ENCODE results near the gene TDRD12. TPM values are rescaled to one million over a fixed set of nuclear protein-coding genes. Genes with fewer than 3 reads are reported as not detected.

Gene TDRD12, protein sequence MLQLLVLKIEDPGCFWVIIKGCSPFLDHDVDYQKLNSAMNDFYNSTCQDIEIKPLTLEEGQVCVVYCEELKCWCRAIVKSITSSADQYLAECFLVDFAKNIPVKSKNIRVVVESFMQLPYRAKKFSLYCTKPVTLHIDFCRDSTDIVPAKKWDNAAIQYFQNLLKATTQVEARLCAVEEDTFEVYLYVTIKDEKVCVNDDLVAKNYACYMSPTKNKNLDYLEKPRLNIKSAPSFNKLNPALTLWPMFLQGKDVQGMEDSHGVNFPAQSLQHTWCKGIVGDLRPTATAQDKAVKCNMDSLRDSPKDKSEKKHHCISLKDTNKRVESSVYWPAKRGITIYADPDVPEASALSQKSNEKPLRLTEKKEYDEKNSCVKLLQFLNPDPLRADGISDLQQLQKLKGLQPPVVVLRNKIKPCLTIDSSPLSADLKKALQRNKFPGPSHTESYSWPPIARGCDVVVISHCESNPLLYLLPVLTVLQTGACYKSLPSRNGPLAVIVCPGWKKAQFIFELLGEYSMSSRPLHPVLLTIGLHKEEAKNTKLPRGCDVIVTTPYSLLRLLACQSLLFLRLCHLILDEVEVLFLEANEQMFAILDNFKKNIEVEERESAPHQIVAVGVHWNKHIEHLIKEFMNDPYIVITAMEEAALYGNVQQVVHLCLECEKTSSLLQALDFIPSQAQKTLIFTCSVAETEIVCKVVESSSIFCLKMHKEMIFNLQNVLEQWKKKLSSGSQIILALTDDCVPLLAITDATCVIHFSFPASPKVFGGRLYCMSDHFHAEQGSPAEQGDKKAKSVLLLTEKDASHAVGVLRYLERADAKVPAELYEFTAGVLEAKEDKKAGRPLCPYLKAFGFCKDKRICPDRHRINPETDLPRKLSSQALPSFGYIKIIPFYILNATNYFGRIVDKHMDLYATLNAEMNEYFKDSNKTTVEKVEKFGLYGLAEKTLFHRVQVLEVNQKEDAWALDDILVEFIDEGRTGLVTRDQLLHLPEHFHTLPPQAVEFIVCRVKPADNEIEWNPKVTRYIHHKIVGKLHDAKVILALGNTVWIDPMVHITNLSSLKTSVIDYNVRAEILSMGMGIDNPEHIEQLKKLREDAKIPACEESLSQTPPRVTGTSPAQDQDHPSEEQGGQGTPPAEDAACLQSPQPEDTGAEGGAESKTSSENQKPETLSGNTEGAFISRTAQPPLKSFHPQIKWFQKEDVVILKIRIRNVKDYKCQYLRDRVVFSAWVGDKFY (N-terminal part only)
- under 1 TPM; 0.05 to 0.74 (median 0.68) TPM for total RNA-seq

GRCh38 chr19:32719611-32720059, at the start of gene TDRD12:
Gene TDRD12 (plus strand): TSS chr19:32719767. CDS start chr19:32720073, 306 bp downstream.
- Mint-ChIP-seq H3K4me3 (no peak within 1 kb of the TSS), H3K36me3 (ENCODE audit: insufficient read depth) (peaks cover 5% of the 10 kb centered on the region), H3K4me1 (ENCODE audit: low read depth) (no peaks in the 10 kb centered on the region), H3K27me3 (ENCODE audit: low read depth) (no peaks in the 10 kb centered on the region), H3K9me3 (no peaks in the 10 kb centered on the region)
- DNase-seq = no peak
- no peak for ATAC-seq

GRCh38 chr19:32671883-32672593, 47.5 kb upstream of the TDRD12 start:
- Mint-ChIP-seq H3K27me3 (ENCODE audit: low read depth) (peaks cover 2% of the 10 kb centered on the region), H3K4me1 (ENCODE audit: low read depth) (peaks cover 39% of the 10 kb centered on the region), H3K9me3 (no peaks in the 10 kb centered on the region), H3K36me3 (ENCODE audit: insufficient read depth) (peaks cover 4% of the 10 kb centered on the region), H3K4me3 (no peak overlapping the region)
- ATAC-seq (no peak), DNase-seq (no peak)

DNA sequence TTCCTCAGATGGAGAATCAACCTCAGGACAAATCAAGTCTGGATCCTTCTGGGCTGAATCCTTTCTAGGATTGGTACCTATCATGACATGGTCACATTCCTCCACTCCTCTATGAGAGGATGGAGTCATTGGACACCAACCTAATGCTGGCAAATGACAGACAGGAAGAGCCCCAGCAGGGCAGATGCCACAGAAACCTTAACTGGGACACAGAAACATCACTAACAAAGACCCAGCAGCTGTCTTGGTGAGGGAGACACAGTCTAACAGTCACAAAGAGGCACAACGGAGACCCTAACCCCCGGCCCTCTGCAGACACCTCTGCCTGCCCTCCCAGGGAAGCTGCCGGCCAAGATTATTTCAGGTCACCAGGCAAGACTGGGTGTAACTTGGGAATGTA, 46.7 kb upstream of the TDRD12 start:
- H3K36me3 Mint-ChIP-seq (ENCODE audit: insufficient read depth) = peaks cover 4% of the 10 kb centered on the region
- no peak for ATAC-seq
- peaks cover 10% of the 10 kb centered on the region for H3K27me3 Mint-ChIP-seq (ENCODE audit: low read depth)
- H3K4me3 Mint-ChIP-seq = peak overlapping the region; percentile 31
- DNase-seq = no peak
- H3K4me1 Mint-ChIP-seq (ENCODE audit: low read depth) = peaks cover 39% of the 10 kb centered on the region
- H3K9me3 Mint-ChIP-seq = no peaks in the 10 kb centered on the region

DNA sequence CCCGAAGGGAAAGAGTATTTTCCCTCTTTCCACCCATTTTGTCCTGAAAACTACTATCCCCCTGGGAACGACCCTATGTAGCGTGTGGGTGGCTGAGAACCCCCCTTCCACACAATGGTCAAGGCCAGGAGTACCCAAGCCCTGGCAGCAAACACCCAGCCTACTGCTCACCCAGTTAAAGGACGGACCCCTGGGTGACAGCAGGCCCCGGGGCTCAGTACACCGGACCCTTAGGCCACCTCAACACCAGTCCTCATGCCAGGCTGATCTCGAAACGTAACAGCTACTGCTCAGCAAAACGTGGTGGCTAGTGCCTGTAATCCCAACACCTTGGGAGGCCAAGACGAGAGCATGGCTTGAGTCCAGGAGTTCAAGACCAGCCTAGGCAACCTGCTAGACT, 46.0 kb upstream of the TDRD12 start:
- H3K4me1 Mint-ChIP-seq (ENCODE audit: low read depth) = peaks cover 39% of the 10 kb centered on the region
- ATAC-seq = no peak
- H3K4me3 Mint-ChIP-seq = peak overlapping the region; percentile 95
- H3K36me3 Mint-ChIP-seq (ENCODE audit: insufficient read depth) = peaks cover 4% of the 10 kb centered on the region
- no peak for DNase-seq
- peaks cover 12% of the 10 kb centered on the region for H3K27me3 Mint-ChIP-seq (ENCODE audit: low read depth)
- H3K9me3 Mint-ChIP-seq = no peaks in the 10 kb centered on the region

DNA sequence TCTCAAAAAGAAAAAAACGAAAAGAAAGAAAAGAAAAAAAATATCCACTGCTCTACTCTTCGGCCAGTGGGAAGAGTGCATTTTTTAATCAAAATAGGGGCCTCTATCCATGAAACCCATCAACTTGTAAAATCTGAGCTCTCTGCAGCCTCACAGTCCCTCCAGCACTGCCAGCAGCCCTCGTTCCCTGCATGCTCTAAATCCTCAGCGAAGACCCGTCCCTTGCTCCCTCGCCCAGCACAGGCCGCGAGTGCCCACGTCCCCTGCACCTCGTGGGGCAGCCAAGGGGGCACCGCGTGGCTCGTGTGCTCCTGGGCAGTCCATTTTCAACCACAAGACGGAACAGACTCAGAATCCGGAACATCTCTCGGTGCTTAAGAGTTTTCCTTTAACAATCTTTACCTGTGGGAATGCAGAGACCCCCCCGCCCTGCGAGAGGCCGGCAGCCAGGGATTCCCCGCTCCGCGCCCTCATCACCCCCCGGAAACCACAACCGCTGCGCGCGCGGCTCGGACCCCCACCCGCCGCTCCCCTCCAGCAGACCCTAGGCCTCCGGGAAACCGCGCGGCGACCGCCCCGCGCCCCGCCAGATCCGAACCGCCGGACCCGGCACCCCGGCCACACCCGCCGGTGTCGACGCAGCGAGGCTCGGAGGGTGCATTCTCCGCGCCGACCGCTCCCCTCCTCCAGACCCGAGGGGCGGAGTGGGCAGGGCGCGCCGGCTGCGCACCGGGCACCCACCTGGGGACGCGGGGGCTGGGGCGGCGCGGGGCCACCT, 45.2 kb upstream of the TDRD12 start:
- peaks cover 12% of the 10 kb centered on the region for H3K27me3 Mint-ChIP-seq (ENCODE audit: low read depth)
- peak overlapping the region; percentile 95 for H3K4me3 Mint-ChIP-seq
- ATAC-seq (no peak), DNase-seq (no peak)
- H3K4me1 Mint-ChIP-seq (ENCODE audit: low read depth) = peaks cover 36% of the 10 kb centered on the region
- no peaks in the 10 kb centered on the region for H3K9me3 Mint-ChIP-seq
- peaks cover 4% of the 10 kb centered on the region for H3K36me3 Mint-ChIP-seq (ENCODE audit: insufficient read depth)

DNA sequence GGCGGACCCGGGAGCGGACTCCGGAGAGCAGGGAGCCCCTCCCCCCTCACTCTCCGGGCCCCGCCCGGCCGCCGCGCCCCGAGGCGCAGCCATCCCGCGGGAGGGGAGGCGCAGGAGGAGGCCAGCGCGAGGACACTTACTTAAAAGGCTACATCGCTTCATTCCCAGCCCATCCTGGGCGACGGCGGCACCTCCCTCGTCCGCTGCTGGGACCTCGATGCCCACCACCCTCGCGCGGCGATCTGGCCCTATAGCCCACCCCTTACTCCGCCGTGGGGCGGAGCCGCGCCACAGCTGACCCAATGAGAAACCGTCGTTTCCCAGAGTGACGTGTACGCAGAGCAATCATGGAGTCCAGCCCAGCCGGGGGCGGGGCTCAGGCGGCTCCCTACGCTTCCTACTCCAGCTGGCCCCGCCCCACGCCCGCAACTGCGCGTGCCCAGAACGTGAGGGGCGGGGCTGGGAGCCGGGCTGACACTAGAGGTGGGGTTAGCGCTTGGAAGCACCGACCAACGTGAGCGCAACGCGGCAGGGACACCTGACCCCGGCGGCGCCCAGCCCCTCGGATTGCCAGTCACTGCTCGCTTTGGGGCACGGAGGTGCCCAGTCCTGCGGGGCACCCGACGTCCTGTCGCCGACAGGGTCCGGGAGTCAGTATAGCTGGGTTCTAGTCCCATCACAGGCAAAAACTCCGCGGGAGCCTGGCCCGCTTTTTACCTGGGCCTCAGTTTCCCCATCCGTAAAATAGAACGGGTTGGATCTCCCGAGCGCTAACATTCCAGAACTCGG, 44.4 kb upstream of the TDRD12 start, which contains the start of gene ANKRD27:
TSS of gene ANKRD27 (minus strand) at position 250 of the 789 bp plus-strand sequence. CDS start 16,165 bp downstream, outside the sequence.
- Mint-ChIP-seq H3K4me1 (ENCODE audit: low read depth) (peaks cover 28% of the 10 kb centered on the region), H3K27me3 (ENCODE audit: low read depth) (peaks cover 12% of the 10 kb centered on the region)

DNA sequence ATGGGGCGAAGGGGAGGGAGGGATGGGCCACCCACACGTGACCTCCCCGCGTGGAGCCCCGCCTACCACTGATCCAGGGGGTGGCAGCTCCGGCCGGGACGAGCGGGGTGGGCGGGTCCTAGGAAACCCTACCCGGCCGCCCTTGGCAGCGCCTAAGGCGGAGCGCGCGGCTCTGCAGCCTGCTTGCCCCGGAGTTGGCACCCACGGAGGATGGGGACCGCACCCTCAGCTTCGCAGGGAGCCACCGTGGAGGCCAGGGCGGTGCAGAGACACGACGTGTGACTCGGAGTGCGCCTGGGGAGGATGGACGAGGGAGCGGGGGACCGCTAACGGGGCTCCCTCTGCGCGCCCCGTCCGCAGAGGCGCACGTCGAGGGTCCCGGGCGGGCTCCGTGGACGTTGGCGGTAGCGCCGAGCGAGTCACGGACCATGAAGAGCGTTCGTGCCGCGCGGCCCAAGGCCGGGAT, 43.8 kb upstream of the TDRD12 start, which contains the start of gene RGS9BP:
TSS of gene RGS9BP (plus strand) at position 129 of the 466 bp plus-strand sequence. CDS start 416 bp downstream, outside the sequence.
- DNase-seq = peak; percentile 46
- H3K4me1 Mint-ChIP-seq (ENCODE audit: low read depth) = peaks cover 25% of the 10 kb centered on the region
- H3K36me3 Mint-ChIP-seq (ENCODE audit: insufficient read depth) = no peaks in the 10 kb centered on the region
- ATAC-seq = peak; percentile 15 to 36
- peaks cover 12% of the 10 kb centered on the region for H3K27me3 Mint-ChIP-seq (ENCODE audit: low read depth)
- no peaks in the 10 kb centered on the region for H3K9me3 Mint-ChIP-seq
- H3K4me3 Mint-ChIP-seq = peak within 1 kb of the TSS; percentile 86

More for the DNA sequence above, 44.4 kb upstream of the TDRD12 start, which contains the start of gene ANKRD27:
- Mint-ChIP-seq H3K9me3 (no peaks in the 10 kb centered on the region), H3K4me3 (peak within 1 kb of the TSS; percentile 95), H3K36me3 (ENCODE audit: insufficient read depth) (no peaks in the 10 kb centered on the region)
- ATAC-seq (peak; percentile 97), DNase-seq (peak; percentile 97)

DNA sequence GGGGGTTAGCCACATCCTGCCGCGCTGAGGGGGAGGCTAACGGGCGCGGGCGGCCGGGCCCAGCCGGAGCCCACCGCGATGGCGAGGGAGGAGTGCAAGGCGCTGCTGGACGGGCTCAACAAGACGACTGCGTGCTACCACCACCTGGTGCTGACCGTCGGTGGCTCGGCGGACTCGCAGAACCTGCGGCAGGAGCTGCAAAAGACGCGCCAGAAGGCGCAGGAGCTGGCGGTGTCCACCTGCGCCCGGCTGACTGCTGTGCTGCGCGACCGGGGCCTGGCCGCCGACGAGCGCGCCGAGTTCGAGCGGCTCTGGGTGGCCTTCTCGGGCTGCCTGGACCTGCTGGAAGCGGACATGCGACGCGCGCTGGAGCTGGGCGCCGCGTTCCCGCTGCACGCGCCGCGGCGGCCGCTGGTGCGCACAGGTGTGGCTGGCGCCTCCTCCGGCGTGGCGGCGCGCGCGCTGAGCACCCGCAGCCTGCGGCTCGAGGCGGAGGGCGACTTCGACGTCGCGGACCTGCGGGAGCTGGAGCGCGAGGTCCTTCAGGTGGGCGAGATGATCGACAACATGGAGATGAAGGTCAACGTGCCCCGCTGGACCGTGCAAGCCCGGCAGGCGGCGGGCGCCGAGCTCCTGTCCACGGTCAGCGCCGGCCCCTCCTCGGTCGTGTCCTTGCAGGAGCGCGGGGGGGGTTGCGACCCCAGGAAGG, 43.2 kb upstream of the TDRD12 start:
- DNase-seq (no peak), ATAC-seq (no peak)
- H3K4me1 Mint-ChIP-seq (ENCODE audit: low read depth) = peaks cover 25% of the 10 kb centered on the region
- H3K4me3 Mint-ChIP-seq = peak overlapping the region; percentile 86
- no peaks in the 10 kb centered on the region for H3K9me3 Mint-ChIP-seq
- H3K27me3 Mint-ChIP-seq (ENCODE audit: low read depth) = peaks cover 12% of the 10 kb centered on the region
- H3K36me3 Mint-ChIP-seq (ENCODE audit: insufficient read depth) = no peaks in the 10 kb centered on the region

GRCh38 chr19:32676895-32677359, 42.6 kb upstream of the TDRD12 start:
- ATAC-seq (no peak), DNase-seq (no peak)
- Mint-ChIP-seq H3K4me1 (ENCODE audit: low read depth) (peaks cover 22% of the 10 kb centered on the region), H3K4me3 (peak overlapping the region; percentile 58), H3K27me3 (ENCODE audit: low read depth) (peaks cover 12% of the 10 kb centered on the region), H3K9me3 (no peaks in the 10 kb centered on the region), H3K36me3 (ENCODE audit: insufficient read depth) (no peaks in the 10 kb centered on the region)

DNA sequence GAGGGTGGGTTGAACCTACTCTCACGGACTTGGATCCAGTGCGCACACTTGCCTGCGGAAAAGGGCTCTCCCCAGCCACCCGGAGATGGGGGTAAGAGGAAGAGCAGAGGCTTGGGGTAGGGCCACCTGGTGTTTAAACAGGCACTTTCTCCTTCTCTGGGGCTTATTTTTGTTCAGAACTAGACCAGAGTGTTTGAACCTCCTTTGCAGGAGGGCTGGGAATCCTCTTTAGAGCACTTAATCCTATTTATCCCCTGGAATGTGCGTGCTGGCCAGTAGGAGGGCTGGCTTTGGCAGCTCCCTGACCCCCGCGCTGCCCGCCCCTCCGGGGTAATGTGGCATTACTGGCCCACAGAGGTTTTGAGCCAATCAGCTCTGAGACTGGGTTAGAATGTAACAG, 41.9 kb upstream of the TDRD12 start:
- H3K4me1 Mint-ChIP-seq (ENCODE audit: low read depth) = peaks cover 16% of the 10 kb centered on the region
- H3K27me3 Mint-ChIP-seq (ENCODE audit: low read depth) = peaks cover 14% of the 10 kb centered on the region
- H3K4me3 Mint-ChIP-seq = peak overlapping the region; percentile 58
- no peaks in the 10 kb centered on the region for H3K9me3 Mint-ChIP-seq
- H3K36me3 Mint-ChIP-seq (ENCODE audit: insufficient read depth) = no peaks in the 10 kb centered on the region
- DNase-seq = no peak
- ATAC-seq = no peak

DNA sequence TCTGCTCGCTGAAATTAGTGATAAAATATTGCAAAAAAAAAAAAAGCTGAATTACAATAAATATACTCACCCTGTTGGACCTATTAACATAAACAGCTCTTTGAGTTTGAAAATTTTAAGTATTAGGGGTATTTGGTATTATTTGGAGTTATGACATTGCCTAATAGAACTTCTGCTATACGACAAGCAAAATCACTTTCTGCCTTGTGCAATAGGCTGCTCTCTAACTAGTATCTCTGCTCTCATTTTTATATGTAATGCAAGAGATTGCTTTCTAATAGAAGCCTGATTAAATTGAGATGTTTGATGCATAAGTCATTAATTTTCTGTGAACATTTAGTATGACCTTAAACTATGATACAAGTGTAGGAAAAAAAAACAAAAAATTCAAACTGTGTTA, 38.6 kb upstream of the TDRD12 start:
- DNase-seq = no peak
- H3K4me3 Mint-ChIP-seq = no peak overlapping the region
- H3K4me1 Mint-ChIP-seq (ENCODE audit: low read depth) = no peaks in the 10 kb centered on the region
- H3K36me3 Mint-ChIP-seq (ENCODE audit: insufficient read depth) = no peaks in the 10 kb centered on the region
- H3K27me3 Mint-ChIP-seq (ENCODE audit: low read depth) = peaks cover 14% of the 10 kb centered on the region
- no peaks in the 10 kb centered on the region for H3K9me3 Mint-ChIP-seq
- no peak for ATAC-seq

Measured in activated T-cell treated with anti-CD3 and anti-CD28 coated beads, Interleukin-2, amount 50 U/mL, for 4 hours (primary cell).